GM18498 (cell line): Measurements from ENCODE around the gene LIN9.
"Not testable (repeated sequence)": the region's sequence is repeated elsewhere in the genome, so short reads cannot be mapped to it uniquely, and the experiment has no call there.

Experiments
- ATAC-seq: cut with Tn5 transposase; IDR thresholded peaks from one replicate; pipeline ENCODE4 v1.9.1; 2021; ENCODE audit warnings: mild to moderate bottlenecking, moderate library complexity; ENCODE audit not compliant: unreplicated experiment

Gene LIN9

GRCh38 chr1:226217273-226217672 lies 91.7 kb downstream of the LIN9 start:
- ATAC-seq: no peak

- no peak for ATAC-seq
These were observed 92.9 kb downstream of the LIN9 start for GRCh38 chr1:226216056-226216455.

- no peak for ATAC-seq
These were observed 93.7 kb downstream of the LIN9 start for GRCh38 chr1:226215239-226215638.

- ATAC-seq: no peak
These were observed 96.4 kb downstream of the LIN9 start for GRCh38 chr1:226212545-226212944.

GRCh38 chr1:226211181-226211821 lies 97.7 kb downstream of the LIN9 start:
- no peak for ATAC-seq

GRCh38 chr1:226210571-226211176 lies 98.3 kb downstream of the LIN9 start:
- ATAC-seq: no peak

GRCh38 chr1:226209307-226210059 lies 99.5 kb downstream of the LIN9 start:
- no peak for ATAC-seq

- ATAC-seq: no peak
These were observed 101.9 kb downstream of the LIN9 start for GRCh38 chr1:226207048-226207447.

- no peak for ATAC-seq
These were observed 104.8 kb downstream of the LIN9 start for GRCh38 chr1:226204198-226204597.

GRCh38 chr1:226203655-226204054 lies 105.3 kb downstream of the LIN9 start:
- ATAC-seq: no peak

- ATAC-seq: no peak
These were observed 105.7 kb downstream of the LIN9 start for GRCh38 chr1:226203240-226203639.

GRCh38 chr1:226202666-226203065 lies 106.3 kb downstream of the LIN9 start:
- not testable (repeated sequence) for ATAC-seq

GRCh38 chr1:226202246-226202645 lies 106.7 kb downstream of the LIN9 start:
- ATAC-seq: no peak

- ATAC-seq: no peak
These were observed 107.9 kb downstream of the LIN9 start for GRCh38 chr1:226201029-226201593.

GRCh38 chr1:226199971-226200370 lies 109.0 kb downstream of the LIN9 start:
- no peak for ATAC-seq

- ATAC-seq: no peak
These were observed 113.8 kb downstream of the LIN9 start for GRCh38 chr1:226195144-226195543.

- no peak for ATAC-seq
These were observed 121.6 kb downstream of the LIN9 start for GRCh38 chr1:226187380-226187779.

GRCh38 chr1:226187019-226187322 lies 122.0 kb downstream of the LIN9 start:
- ATAC-seq: no peak

- peak; percentile 96 for ATAC-seq
These were observed 122.6 kb downstream of the LIN9 start, which contains the start of gene ACBD3 for GRCh38 chr1:226186124-226187018. Gene ACBD3, minus strand, starts transcription at chr1:226186741. Its CDS starts 66 bp downstream, at chr1:226186675.

- ATAC-seq: no peak
These were observed 123.6 kb downstream of the LIN9 start for GRCh38 chr1:226185141-226186036.
